Endothelial cell (in vitro differentiated cells): ENCODE measurements around the gene KCNG2. TPM values are rescaled to one million over a fixed set of nuclear protein-coding genes. Genes with fewer than 3 reads are reported as not detected.

Source experiments
- DNase-seq: peaks from one replicate; pipeline ENCODE4 v3.0.0; 2021; ENCODE audit warnings: low spot score
- H3K27ac Mint-ChIP-seq: one replicate; pipeline ENCODE4 v1.8.0; 2021; ENCODE audit warnings: mixed read lengths, inconsistent platforms; ENCODE audit not compliant: unreplicated experiment
- H3K27me3 Mint-ChIP-seq: one replicate; pipeline ENCODE4 v1.8.0; 2021; ENCODE audit warnings: mild to moderate bottlenecking, moderate library complexity, mixed read lengths, inconsistent platforms; ENCODE audit not compliant: unreplicated experiment
- H3K36me3 Mint-ChIP-seq: one replicate; pipeline ENCODE4 v1.8.0; 2021; ENCODE audit warnings: mild to moderate bottlenecking, low read depth, mixed read lengths, inconsistent platforms; ENCODE audit not compliant: unreplicated experiment
- H3K4me1 Mint-ChIP-seq: one replicate; pipeline ENCODE4 v1.8.0; 2021; ENCODE audit warnings: mild to moderate bottlenecking, mixed read lengths, inconsistent platforms; ENCODE audit not compliant: unreplicated experiment
- H3K4me3 Mint-ChIP-seq: one replicate; pipeline ENCODE4 v1.8.0; 2021; ENCODE audit warnings: mild to moderate bottlenecking, mixed read lengths, inconsistent platforms; ENCODE audit not compliant: unreplicated experiment
- H3K9me3 Mint-ChIP-seq: one replicate; pipeline ENCODE4 v1.8.0; 2021; ENCODE audit warnings: mixed read lengths, inconsistent platforms; ENCODE audit not compliant: unreplicated experiment
- CTCF ChIP-seq: fragments of 200-600 bp; sonication (generic); IDR thresholded peaks from one replicate; pipeline ENCODE4 v1.5.0; 2021; ENCODE audit warnings: antibody characterized with exemption; ENCODE audit not compliant: unreplicated experiment
- total RNA-seq: library from RNA; stranded (reverse); fragmentation: NEBNext Ultra II Directional; extraction: Animal tissue kit (Norgen Biotek cat#: 25700); gene quantifications from one replicate; pipeline ENCODE4 v1.2.1, GENCODE V29; 2021; ENCODE audit not compliant: unreplicated experiment

The KCNG2 gene
- total RNA-seq, 1 donor from 2014 or later = 0.56 TPM

GRCh38 chr18:79849328-79850207 lies 51.8 kb downstream of the KCNG2 start:
- Mint-ChIP-seq H3K27me3 (peaks cover 9% of the 10 kb centered on the region), H3K4me3 (no peak overlapping the region), H3K4me1 (peaks cover 4% of the 10 kb centered on the region), H3K36me3 (no peaks in the 10 kb centered on the region), H3K27ac (no peak overlapping the region), H3K9me3 (no peaks in the 10 kb centered on the region)
- no peak for DNase-seq
- no peak for TF ChIP-seq CTCF

- no peak overlapping the region for H3K4me3 Mint-ChIP-seq
- no peak for TF ChIP-seq CTCF
- no peaks in the 10 kb centered on the region for H3K9me3 Mint-ChIP-seq
- H3K27me3 Mint-ChIP-seq = peaks cover 10% of the 10 kb centered on the region
- DNase-seq = no peak
- peaks cover 4% of the 10 kb centered on the region for H3K4me1 Mint-ChIP-seq
- no peaks in the 10 kb centered on the region for H3K36me3 Mint-ChIP-seq
- no peak overlapping the region for H3K27ac Mint-ChIP-seq
Observed at GRCh38 chr18:79850731-79851130, 53.0 kb downstream of the KCNG2 start.

GRCh38 chr18:79851489-79851888 lies 53.8 kb downstream of the KCNG2 start:
- peaks cover 4% of the 10 kb centered on the region for H3K4me1 Mint-ChIP-seq
- H3K9me3 Mint-ChIP-seq = no peaks in the 10 kb centered on the region
- no peak for DNase-seq
- H3K27ac Mint-ChIP-seq = no peak overlapping the region
- H3K4me3 Mint-ChIP-seq = no peak overlapping the region
- no peak for TF ChIP-seq CTCF
- no peaks in the 10 kb centered on the region for H3K36me3 Mint-ChIP-seq
- H3K27me3 Mint-ChIP-seq = peaks cover 10% of the 10 kb centered on the region

- Mint-ChIP-seq H3K27ac (no peak overlapping the region), H3K9me3 (no peaks in the 10 kb centered on the region), H3K36me3 (no peaks in the 10 kb centered on the region), H3K4me3 (no peak overlapping the region), H3K27me3 (peaks cover 11% of the 10 kb centered on the region), H3K4me1 (peaks cover 4% of the 10 kb centered on the region)
- no peak for DNase-seq
- no peak for TF ChIP-seq CTCF
Observed at GRCh38 chr18:79851950-79852349, 54.2 kb downstream of the KCNG2 start.

- Mint-ChIP-seq H3K36me3 (no peaks in the 10 kb centered on the region), H3K4me1 (peaks cover 9% of the 10 kb centered on the region), H3K4me3 (peak overlapping the region; percentile 69), H3K27ac (no peak overlapping the region), H3K9me3 (no peaks in the 10 kb centered on the region), H3K27me3 (peaks cover 16% of the 10 kb centered on the region)
- no peak for DNase-seq
- no peak for TF ChIP-seq CTCF
Observed at GRCh38 chr18:79852561-79853302, 55.0 kb downstream of the KCNG2 start.
